ENCODE measurements around the gene MIPEP.

The MIPEP gene

DNA sequence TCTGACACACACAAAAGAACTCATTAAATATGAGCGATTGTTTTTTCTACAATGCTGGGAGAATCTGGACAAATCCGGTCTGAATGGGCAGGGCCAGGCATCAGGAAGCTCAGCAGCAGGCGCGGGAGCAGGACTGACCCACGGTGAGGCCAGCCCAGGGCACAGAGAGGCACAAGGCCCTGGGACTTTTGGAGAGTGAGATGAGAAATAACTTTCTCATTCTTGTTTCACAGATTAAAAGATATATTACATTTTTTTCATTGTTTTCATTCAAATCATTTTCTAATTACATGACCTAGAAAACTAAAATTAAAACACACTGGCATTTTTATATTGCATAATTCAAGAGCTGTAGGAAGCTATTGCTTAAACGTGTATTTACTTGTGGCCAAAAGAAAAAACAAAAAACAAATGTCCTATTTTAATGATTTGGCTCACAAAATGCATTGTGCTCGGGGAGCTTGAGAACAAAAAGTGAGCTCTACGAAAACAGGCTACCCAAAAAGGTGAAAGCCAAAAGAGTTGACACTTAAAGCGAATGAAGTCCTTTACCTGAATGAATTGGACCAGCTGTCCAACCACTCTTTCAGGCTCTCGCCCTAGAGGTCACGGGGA, 185.8 kb downstream of the MIPEP start:
- no peak for DNase-seq

DNA sequence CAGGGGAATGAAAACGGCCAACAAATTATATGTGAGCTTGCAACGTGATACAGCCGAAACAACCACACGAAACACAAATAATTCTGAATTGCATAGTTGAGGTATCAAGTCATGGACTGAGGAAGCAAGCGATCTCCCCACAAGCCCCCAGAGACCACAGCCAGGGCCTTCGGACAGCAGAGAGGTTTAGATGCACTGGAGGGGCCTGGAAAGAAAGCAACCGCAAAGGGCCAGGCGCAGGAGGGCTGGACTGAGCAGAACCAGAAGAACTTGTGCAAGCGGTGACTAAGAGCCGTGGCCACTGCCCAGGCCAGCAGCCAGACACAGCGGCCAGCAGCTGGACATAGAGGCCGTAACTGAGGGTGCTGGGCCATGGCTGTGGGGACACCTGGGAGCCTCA, 187.6 kb downstream of the MIPEP start:
- no peak for DNase-seq

DNA sequence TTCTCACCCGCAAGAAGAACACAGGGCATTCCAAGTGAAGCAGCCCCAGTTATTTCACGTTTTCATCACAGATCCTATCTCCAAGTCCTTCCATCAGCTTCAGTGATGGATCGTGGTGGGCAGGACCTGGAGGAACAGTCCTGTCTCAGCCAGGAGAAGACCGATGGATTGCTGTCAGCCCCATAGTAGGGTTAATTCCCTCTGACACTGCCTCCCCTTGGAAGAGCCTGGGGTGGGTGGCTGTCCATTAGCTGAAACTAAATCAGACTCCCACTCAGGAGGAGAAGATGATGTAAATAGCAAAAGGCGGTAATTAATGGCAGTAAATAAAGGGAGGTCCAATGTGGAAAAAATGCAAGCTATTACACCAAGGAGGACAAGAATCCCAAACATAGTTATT, 188.0 kb downstream of the MIPEP start:
- no peak for DNase-seq

DNA sequence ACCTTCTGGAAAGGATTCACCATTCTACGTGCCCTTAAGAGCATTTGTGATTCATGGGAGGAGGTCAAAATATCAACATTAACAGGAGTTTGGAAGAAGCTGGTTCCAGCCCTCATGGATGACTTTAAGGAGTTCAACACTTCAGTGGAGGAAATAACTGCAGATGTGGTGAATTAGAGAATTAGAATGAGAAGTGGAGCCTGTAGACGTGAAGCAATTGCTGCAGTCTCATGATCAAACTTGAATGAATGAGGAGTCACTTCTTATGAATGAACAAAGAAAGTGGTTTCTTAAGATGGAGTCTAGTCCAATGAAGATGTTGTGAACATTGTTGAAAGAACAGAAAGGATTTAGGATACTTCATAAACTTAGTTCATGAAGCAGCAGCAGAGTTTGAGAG, 189.9 kb downstream of the MIPEP start:
- no peak for DNase-seq

DNA sequence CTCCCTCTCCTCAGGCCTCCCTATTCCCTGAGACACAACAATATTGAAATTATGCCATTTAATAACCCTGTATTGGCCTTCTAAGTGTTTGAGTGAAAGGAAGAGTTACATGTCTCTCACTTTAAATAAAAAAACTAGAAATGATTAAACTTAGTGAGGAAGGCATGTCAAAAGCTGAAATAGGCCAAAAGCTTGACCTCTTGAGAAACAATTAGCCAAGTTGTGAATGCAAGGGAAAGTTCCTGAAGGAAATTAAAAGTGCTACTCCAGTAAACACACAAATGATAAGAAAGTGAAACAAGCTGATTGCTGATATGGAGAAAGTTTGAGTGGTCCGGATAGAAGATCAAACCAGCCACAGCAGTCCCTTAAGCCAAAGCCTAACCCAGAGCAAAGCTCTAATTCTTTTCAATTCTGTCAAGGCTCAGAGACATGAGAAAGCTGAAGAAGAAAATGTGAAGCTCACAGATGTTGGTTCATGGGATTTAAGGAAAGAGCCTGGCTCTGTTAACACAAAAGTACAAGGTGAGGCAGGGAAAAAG, 191.4 kb downstream of the MIPEP start:
- no peak for DNase-seq

DNA sequence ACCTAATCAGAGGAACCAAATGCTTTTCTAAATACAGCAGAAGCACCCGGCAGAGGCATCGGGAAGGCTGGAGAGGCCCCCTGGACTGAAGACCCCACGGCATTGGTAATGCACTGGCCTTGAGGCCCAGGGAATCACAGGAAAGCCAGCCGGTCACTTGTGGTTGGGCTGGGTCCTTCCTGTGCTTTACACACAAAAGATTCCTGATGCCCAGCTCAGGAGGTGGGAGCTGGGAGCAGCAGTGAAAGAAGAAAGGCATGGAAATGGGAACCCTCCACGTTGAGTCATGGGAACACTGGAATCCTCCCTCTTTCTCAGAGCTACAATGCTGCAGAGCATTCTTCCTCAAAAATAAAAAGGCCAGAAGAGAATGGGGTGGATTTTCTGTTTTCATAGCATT, 192.6 kb downstream of the MIPEP start:
- DNase-seq: no peak

DNA sequence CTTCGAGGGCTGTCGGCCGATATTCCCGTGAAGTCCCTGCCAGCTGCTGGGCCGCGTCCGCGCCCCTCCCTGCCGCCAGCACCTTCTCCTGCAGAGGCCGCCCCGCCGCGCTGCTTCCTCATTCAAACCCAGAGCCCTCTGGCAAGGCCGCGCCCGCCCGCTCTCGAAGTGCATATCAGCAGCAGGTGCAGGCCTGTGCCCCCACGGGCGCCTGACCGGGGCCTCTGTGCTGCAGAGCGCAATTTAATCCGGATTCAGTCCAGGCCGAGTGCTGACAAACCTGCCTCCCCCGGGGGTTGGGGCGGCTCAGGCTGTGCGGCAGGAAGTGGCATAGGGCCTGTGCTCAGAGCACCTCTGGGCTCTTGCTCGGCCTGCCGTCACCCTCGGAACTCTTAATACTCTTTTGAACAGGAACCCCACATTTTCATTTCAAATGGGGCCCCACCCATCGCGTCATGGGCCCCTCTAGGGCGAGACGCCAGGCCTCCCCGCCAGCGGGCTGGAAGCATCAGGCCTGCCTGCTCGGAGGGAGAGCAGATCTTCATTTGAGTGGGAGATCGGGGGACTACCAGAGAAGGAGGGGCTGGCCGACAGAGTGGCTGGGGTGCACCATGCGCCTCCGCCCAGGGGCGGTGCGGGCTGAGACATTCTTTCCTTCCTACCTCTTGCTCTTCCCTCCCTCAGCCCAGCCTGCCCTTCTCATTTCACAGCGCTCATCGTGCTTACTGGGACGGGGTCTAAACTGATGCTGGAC, 193.3 kb downstream of the MIPEP start:
- no peak for DNase-seq

DNA sequence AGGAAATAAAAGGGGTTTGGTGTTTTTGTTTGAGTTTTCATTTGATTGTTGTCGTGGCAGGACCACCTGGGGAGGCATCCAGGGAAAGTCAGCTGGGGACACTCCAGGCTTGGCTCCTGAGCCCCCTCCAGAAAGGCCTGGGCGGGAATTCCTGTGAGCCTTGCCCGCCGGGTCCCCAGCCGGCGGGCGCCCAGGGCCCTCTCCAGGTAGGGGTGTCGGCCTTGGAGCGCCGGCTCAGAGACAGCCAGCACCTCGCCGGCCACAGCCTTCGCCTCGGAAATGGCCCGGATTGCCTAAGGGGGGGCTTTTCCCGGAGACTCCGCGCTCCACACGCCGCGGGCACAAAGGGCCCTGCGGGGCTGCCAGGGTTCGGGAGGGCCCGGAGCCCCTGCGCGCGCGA, 194.0 kb downstream of the MIPEP start:
- no peak for DNase-seq

DNA sequence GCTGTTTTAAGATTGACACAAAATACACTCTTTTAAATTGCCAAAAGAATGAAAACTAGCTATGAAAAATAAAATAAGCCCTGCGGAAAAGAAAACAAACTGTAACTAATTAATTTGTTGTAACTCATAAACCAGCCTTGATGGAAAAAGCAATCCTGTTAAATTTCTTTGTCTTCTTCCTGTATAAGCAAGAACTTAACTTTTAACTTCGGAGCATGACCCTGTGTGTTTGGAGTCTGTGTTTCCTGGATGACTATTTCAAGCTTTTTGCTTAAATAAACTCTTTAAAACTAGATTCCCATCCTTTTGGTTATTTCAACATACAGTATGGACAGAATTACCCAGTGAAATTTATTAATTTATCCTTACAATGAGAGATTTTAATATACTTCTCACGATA, 196.4 kb downstream of the MIPEP start:
- no peak for DNase-seq

DNA sequence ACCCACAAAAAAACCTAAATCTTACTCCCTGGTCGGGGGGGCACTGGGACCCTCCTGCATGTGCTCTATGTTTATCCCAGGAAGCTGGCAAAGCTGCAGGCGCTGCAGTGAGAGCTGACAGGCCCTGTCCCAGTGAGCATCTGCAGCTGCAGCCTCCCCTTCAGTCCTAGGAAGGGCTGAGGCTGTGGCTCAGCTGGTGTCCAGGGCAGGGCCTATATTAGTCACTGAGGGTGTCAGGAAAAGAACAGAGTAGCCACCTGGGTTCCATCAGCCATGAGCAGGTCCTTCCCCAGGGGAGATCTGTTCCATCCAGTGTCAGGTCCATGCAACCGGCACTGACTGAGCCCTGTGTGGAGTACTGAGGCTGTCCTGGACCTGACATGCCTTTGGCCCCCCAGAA, 198.5 kb downstream of the MIPEP start:
- no peak for DNase-seq

DNA sequence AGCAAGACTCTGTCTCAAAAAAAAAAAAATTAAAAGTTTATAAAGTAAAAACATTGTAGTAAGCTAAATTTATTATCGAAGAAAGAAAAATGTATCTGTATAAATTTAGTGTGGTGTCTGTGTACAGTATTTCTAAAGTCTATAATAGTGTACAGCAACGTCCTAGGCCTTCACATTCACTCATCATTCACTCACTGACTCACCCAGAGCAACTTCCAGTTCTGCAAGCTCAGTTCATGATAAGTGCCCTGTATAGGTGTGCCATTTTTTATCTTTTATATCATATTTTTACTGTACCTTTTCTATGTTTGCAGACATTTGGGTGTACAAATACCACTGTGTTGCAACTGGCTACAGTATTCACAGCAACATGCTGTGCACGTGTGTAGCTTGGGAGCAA, 200.9 kb downstream of the MIPEP start:
- no peak for DNase-seq

DNA sequence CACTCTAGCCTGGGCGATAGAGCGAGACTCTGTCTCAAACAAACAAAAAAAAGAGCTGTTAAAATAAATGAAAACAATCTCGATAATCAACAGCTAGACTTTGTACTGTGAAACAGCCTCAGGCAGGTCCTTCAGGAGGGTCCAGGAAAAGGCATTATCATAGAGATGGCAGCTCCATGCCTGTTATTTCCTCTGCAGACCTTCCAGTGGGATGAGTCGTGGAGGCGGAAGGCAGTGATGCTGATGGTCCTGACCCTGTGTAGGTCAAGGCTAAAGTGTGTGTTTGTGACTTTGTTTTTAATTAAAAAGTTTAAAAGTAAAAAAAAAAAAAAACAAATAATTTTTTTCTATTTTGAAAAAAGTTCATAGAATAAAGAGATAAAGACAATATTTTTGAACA, 201.6 kb downstream of the MIPEP start:
- no peak for DNase-seq

DNA sequence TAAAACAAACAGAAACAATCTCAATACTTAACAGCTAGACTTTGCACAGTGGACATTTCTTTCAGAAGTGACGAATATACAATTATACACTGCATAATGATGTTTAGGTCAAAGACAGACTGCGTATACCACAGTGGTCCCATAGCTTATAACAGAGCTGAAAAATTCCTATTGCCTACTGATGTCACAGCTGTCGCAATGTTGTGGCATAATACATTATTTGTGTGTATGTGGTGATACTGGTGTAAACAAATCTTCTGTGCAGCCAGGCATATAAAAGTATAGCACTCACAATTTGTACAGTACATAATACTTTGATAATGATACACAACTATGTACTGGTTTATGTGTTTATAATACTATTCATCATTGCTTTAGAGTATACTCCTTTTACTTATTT, 202.3 kb downstream of the MIPEP start:
- DNase-seq: no peak

DNA sequence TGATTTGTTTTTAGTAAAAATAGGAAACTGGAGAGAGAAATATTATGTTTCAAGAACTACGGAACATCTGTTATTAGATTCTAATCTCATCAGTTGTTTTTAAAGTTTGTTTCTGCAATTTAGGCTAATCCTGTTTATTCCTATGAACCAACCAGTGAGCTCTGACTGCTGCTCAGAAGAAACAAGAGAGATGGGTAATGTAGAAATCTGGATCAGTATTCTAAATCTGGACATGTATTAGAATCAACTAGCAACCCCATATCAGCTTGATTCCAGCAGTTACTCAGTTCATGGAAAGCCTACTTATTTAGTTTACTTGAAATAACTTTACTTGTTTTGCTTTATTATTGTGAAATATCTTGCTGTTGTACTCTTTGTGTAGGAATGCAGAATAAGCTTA, 203.8 kb downstream of the MIPEP start:
- no peak for DNase-seq

DNA sequence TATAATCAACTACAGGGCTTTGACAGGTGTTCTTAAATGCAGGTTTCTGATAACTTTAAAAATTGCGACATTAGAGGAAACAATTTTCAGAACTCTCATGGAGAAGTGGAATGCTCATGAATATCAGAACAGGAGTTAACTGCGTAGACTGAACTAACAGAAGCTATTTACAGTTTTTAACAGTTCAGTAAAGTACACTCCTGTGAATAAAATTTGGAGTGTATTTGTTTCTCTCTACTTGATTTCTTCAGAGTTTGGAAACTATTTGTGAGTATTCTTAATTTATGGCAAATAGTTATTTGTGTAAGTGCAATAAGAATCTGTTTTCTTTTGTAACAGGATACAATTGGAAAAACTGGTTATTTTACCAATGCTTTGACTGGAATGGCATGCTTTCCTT, 204.6 kb downstream of the MIPEP start:
- DNase-seq: no peak

DNA sequence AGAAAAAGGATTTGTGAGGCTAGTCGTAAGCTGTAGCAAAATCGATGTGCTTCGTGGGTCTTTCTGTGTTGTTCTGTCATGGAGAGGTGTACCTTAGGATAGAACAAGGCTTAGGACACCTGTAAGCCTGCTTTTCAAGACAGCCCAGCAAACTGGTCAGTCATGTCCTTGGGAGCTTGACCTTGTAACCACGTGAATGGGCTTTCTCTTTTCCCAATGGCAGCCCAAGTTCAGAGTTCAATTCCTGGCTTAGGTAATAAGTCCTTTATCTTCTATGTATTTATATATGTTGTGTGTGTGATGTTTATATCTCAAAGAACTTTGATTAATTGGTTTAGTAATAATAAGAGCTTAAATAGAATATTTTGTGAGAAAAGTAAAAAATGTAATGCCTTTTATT, 206.1 kb downstream of the MIPEP start:
- DNase-seq: no peak

DNA sequence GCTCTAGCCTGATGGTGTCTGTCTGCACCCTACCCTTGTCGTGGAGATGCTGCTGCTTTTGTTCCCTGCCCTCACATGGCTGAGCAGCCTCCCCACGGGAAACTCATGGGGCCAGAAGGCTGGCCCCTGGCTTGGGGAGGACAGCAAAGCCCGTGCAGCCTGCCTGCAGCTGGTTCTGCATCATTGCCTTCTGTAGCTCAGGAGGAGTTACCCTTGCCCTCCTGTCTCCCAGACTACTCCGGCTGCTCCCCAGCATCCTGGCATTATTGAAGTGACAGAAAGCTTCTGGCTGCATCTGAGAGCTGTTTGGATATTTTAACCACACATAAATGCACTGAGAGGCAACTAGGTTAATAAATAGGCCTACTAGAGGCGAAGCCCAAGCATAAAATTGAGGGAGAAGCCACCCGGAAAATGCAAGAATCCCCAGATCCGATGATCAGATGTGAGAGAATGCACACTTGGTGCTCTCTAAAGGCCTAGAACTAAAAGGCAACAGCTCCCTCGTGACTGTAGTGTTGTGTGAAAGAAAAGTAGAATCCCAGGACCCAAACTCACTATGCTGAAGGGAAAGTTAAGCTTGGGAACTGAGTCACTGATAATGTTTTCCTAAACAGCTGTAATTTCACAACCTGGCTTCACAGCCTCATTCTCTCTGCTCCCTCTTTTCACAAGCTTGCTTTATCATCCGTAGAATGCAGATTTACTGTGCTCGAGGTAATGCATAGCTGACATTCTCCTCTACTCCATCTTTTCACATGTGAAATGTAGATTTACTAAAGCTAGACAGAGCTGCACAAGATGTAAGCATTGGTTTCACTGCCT, 208.1 kb downstream of the MIPEP start:
- no peak for DNase-seq

Measured in islet precursor cell (in vitro differentiated cells).